ENCODE measurements around the gene GCC1.

The GCC1 gene

GRCh38 chr7:127585044-127585953 is at the start of gene GCC1:
Gene GCC1, minus strand, starts transcription at chr7:127585596. Its CDS starts 414 bp downstream, at chr7:127585182.
- DNase-seq = peak; percentile 77 to 91

GRCh38 chr7:127632276-127632910 is 47.0 kb upstream of the GCC1 start:
- DNase-seq = no peak

GRCh38 chr7:127629268-127629854 is 44.0 kb upstream of the GCC1 start:
- peak in 1 of 2 experiments; percentile 28 for DNase-seq

- DNase-seq = no peak
Observed at GRCh38 chr7:127628445-127628844, 43.0 kb upstream of the GCC1 start.

- DNase-seq = no peak
Observed at GRCh38 chr7:127625331-127625730, 39.9 kb upstream of the GCC1 start.

- no peak for DNase-seq
Observed at GRCh38 chr7:127620406-127621233, 35.2 kb upstream of the GCC1 start.

- no peak for DNase-seq
Observed at GRCh38 chr7:127619681-127620405, 34.4 kb upstream of the GCC1 start.

GRCh38 chr7:127618775-127619174 is 33.4 kb upstream of the GCC1 start:
- no peak for DNase-seq

GRCh38 chr7:127618042-127618441 is 32.6 kb upstream of the GCC1 start, which contains the start of gene PAX4:
Gene PAX4, minus strand, starts transcription at chr7:127618142. Its CDS starts 2,214 bp downstream, at chr7:127615928.
- no peak for DNase-seq

- DNase-seq = no peak
Observed at GRCh38 chr7:127616724-127617123, 31.3 kb upstream of the GCC1 start.

GRCh38 chr7:127612263-127612662 is 26.9 kb upstream of the GCC1 start:
- no peak for DNase-seq

- no peak for DNase-seq
Observed at GRCh38 chr7:127609297-127609696, 23.9 kb upstream of the GCC1 start.

- no peak for DNase-seq
Observed at GRCh38 chr7:127608446-127608845, 23.1 kb upstream of the GCC1 start.

GRCh38 chr7:127600885-127601284 is 15.5 kb upstream of the GCC1 start:
- DNase-seq = no peak

GRCh38 chr7:127598318-127598717 is 12.9 kb upstream of the GCC1 start:
- no peak for DNase-seq

- DNase-seq = no peak
Observed at GRCh38 chr7:127595737-127596136, 10.3 kb upstream of the GCC1 start.

- no peak for DNase-seq
Observed at GRCh38 chr7:127594490-127594889, 9.1 kb upstream of the GCC1 start.

- DNase-seq = no peak
Observed at GRCh38 chr7:127592550-127592949, 7.2 kb upstream of the GCC1 start.

GRCh38 chr7:127591591-127591990 is 6.2 kb upstream of the GCC1 start:
- no peak for DNase-seq

- no peak for DNase-seq
Observed at GRCh38 chr7:127591189-127591588, 5.8 kb upstream of the GCC1 start.

- no peak for DNase-seq
Observed at GRCh38 chr7:127589896-127590295, 4.5 kb upstream of the GCC1 start.
